Measurements from ENCODE around the gene MAP3K7CL. TPM values are rescaled to one million over a fixed set of nuclear protein-coding genes. Genes with fewer than 3 reads are reported as not detected.
"Not testable (repeated sequence)": the region's sequence is repeated elsewhere in the genome, so short reads cannot be mapped to it uniquely, and the experiment has no call there.

Gene MAP3K7CL
- total and polyA plus RNA-seq, 4 donors: 1.4 to 3.5 (median 3.1) TPM

- Histone ChIP-seq H3K9me3 (ENCODE audit: control insufficient read depth in 4 of 4, low read length in 3 of 4) (no peaks in the 10 kb centered on the region), H3K27ac (ENCODE audit: low read depth in 1 of 2, low read length in 2 of 2) (peak overlapping the region; percentile 61 to 69), H3K36me3 (ENCODE audit: control insufficient read depth in 4 of 4, insufficient read depth in 3 of 4, low read depth in 1 of 4, low read length in 3 of 4) (no peaks in the 10 kb centered on the region), H3K27me3 (ENCODE audit: control insufficient read depth in 4 of 4, insufficient read depth in 4 of 4, low read length in 3 of 4) (no peaks in the 10 kb centered on the region), H3K4me3 (ENCODE audit: low read depth in 1 of 3, low read length in 3 of 3) (no peak overlapping the region), H3K4me1 (ENCODE audit: control insufficient read depth in 4 of 4, insufficient read depth in 4 of 4, low read length in 3 of 4) (peaks cover 2 to 18% (median 9%) of the 10 kb centered on the region in 4 donors), H3K9ac (ENCODE audit: low read depth in 1 of 2, low read length in 2 of 2) (no peak overlapping the region)
- DNase-seq (ENCODE audit: low spot score): no peak
- TF ChIP-seq SP1 (IDR thresholded peaks at IDR 0.05) (peak; percentile 5), TAF1 (conservative IDR thresholded peaks at IDR 0.05) (no peak), JUND (IDR thresholded peaks at IDR 0.05) (peak in 1 of 2 donors; percentile 15), ZBTB33 (IDR thresholded peaks at IDR 0.05) (peak; percentile 6), EGR1 (IDR thresholded peaks at IDR 0.05; ENCODE audit: low read depth in 2 of 2) (no peak), FOXA2 (IDR thresholded peaks at IDR 0.05) (no peak)
- WGBS: 11% methylated on average over 1 of the region's 1 CpG
Measured at GRCh38 chr21:29166853-29167252, 36.4 kb downstream of the MAP3K7CL start.

- not testable (repeated sequence) for H3K27me3 ChIP-seq (ENCODE audit: control insufficient read depth in 4 of 4, insufficient read depth in 4 of 4, low read length in 3 of 4); H3K9ac ChIP-seq (ENCODE audit: low read depth in 1 of 2, low read length in 2 of 2); DNase-seq (ENCODE audit: low spot score); H3K36me3 ChIP-seq (ENCODE audit: control insufficient read depth in 4 of 4, insufficient read depth in 3 of 4, low read depth in 1 of 4, low read length in 3 of 4); H3K4me3 ChIP-seq (ENCODE audit: low read depth in 1 of 3, low read length in 3 of 3); H3K9me3 ChIP-seq (ENCODE audit: control insufficient read depth in 4 of 4, low read length in 3 of 4)
- Histone ChIP-seq H3K4me1 (ENCODE audit: control insufficient read depth in 4 of 4, insufficient read depth in 4 of 4, low read length in 3 of 4) (peaks cover 5 to 22% (median 9%) of the 10 kb centered on the region in 4 donors), H3K27ac (ENCODE audit: low read depth in 1 of 2, low read length in 2 of 2) (peak overlapping the region in 1 of 2 donors; percentile 61)
- 91% methylated on average over 8 of the region's 8 CpGs for WGBS
Measured at GRCh38 chr21:29167481-29167880, 37.0 kb downstream of the MAP3K7CL start.

- Histone ChIP-seq H3K9ac (ENCODE audit: low read depth in 1 of 2, low read length in 2 of 2) (no peak overlapping the region), H3K4me1 (ENCODE audit: control insufficient read depth in 4 of 4, insufficient read depth in 4 of 4, low read length in 3 of 4) (peaks cover 5 to 25% (median 9%) of the 10 kb centered on the region in 4 donors), H3K27ac (ENCODE audit: low read depth in 1 of 2, low read length in 2 of 2) (no peak overlapping the region), H3K9me3 (ENCODE audit: control insufficient read depth in 4 of 4, low read length in 3 of 4) (no peaks in the 10 kb centered on the region), H3K36me3 (ENCODE audit: control insufficient read depth in 4 of 4, insufficient read depth in 3 of 4, low read depth in 1 of 4, low read length in 3 of 4) (no peaks in the 10 kb centered on the region), H3K4me3 (ENCODE audit: low read depth in 1 of 3, low read length in 3 of 3) (no peak overlapping the region), H3K27me3 (ENCODE audit: control insufficient read depth in 4 of 4, insufficient read depth in 4 of 4, low read length in 3 of 4) (no peaks in the 10 kb centered on the region)
- TF ChIP-seq NR2F2 (IDR thresholded peaks at IDR 0.05): no peak
- no peak for TF ChIP-seq ZBTB33 (IDR thresholded peaks at IDR 0.05)
- no peak for TF ChIP-seq FOXA1 (IDR thresholded peaks at IDR 0.05)
- no peak for TF ChIP-seq GABPA (IDR thresholded peaks at IDR 0.05 in 1 of 2, conservative IDR thresholded peaks at IDR 0.05 in 1 of 2)
- no peak for TF ChIP-seq MAX (IDR thresholded peaks at IDR 0.05)
- WGBS: 78% methylated on average over 3 of the region's 3 CpGs
- DNase-seq (ENCODE audit: low spot score): no peak
Measured at GRCh38 chr21:29168891-29169315, 38.5 kb downstream of the MAP3K7CL start.
